HG03280 (cell line): ENCODE results near the gene FAAH.

Source experiments
- ATAC-seq: cut with Tn5 transposase; IDR thresholded peaks from one replicate; pipeline ENCODE4 v1.9.1; 2021; ENCODE audit warnings: mild to moderate bottlenecking, moderate library complexity; ENCODE audit not compliant: unreplicated experiment

FAAH gene

GRCh38 chr1:46421739-46422138 lies 27.6 kb downstream of the FAAH start:
- no peak for ATAC-seq

- ATAC-seq, result no peak
These were observed 28.2 kb downstream of the FAAH start for GRCh38 chr1:46422261-46422871.

GRCh38 chr1:46423574-46424240 lies 29.6 kb downstream of the FAAH start:
- ATAC-seq, result no peak

GRCh38 chr1:46424730-46425129 lies 30.6 kb downstream of the FAAH start:
- no peak for ATAC-seq

GRCh38 chr1:46425726-46426125 lies 31.6 kb downstream of the FAAH start:
- ATAC-seq, result no peak

- no peak for ATAC-seq
These were observed 33.4 kb downstream of the FAAH start for GRCh38 chr1:46427541-46427940.

- no peak for ATAC-seq
These were observed 35.3 kb downstream of the FAAH start for GRCh38 chr1:46429436-46429835.

GRCh38 chr1:46431695-46432094 lies 37.6 kb downstream of the FAAH start:
- no peak for ATAC-seq

GRCh38 chr1:46432781-46433327 lies 38.7 kb downstream of the FAAH start:
- ATAC-seq, result no peak

GRCh38 chr1:46434358-46434757 lies 40.2 kb downstream of the FAAH start:
- ATAC-seq, result no peak

GRCh38 chr1:46436844-46437243 lies 42.7 kb downstream of the FAAH start:
- ATAC-seq, result no peak

GRCh38 chr1:46437723-46438122 lies 43.6 kb downstream of the FAAH start:
- no peak for ATAC-seq

GRCh38 chr1:46438346-46438745 lies 44.2 kb downstream of the FAAH start:
- ATAC-seq, result no peak

- no peak for ATAC-seq
These were observed 46.4 kb downstream of the FAAH start for GRCh38 chr1:46440478-46440877.

GRCh38 chr1:46442317-46443161 lies 48.4 kb downstream of the FAAH start:
- ATAC-seq, result peak; percentile 63

GRCh38 chr1:46444466-46444865 lies 50.3 kb downstream of the FAAH start:
- no peak for ATAC-seq

GRCh38 chr1:46445773-46446256 lies 51.7 kb downstream of the FAAH start:
- ATAC-seq, result no peak

GRCh38 chr1:46446646-46447498 lies 52.8 kb downstream of the FAAH start:
- ATAC-seq, result no peak

GRCh38 chr1:46447499-46448108 lies 53.5 kb downstream of the FAAH start:
- no peak for ATAC-seq
